DND-41 (cell line): ENCODE measurements around the gene AGAP4.
"Not testable (repeated sequence)": the region's sequence is repeated elsewhere in the genome, so short reads cannot be mapped to it uniquely, and the experiment has no call there.

Experiments used
- CTCF ChIP-seq: IDR thresholded peaks from 2 replicates; pipeline ENCODE4 v1.5.1; 2012; ENCODE audit warnings: borderline replicate concordance, low read length, moderate library complexity, mild to moderate bottlenecking; ENCODE audit not compliant: poor library complexity, severe bottlenecking; ENCODE audit errors: extremely low read depth
- EZH2 ChIP-seq: IDR thresholded peaks from 3 replicates; pipeline ENCODE4 v1.6.1; 2012; ENCODE audit warnings: borderline replicate concordance, low read depth, mild to moderate bottlenecking, moderate library complexity, low read length, inconsistent platforms; ENCODE audit not compliant: severe bottlenecking

- TF ChIP-seq CTCF, EZH2: not testable (repeated sequence)
Measured at GRCh38 chr10:45787212-45787741, 60.0 kb downstream of the AGAP4 start.
